HG03095 (cell line): Measurements from ENCODE around the gene C1orf232.
A peak's percentile ranks its signal among the peaks of the same experiment; 100 is the strongest.

Experiments
- ATAC-seq: cut with Tn5 transposase; IDR thresholded peaks from one replicate; pipeline ENCODE4 v1.9.1; 2021; ENCODE audit warnings: moderate library complexity; ENCODE audit not compliant: unreplicated experiment

C1orf232 gene

GRCh38 chr1:26180010-26180506 is 11.3 kb upstream of the C1orf232 start:
- ATAC-seq = no peak

DNA sequence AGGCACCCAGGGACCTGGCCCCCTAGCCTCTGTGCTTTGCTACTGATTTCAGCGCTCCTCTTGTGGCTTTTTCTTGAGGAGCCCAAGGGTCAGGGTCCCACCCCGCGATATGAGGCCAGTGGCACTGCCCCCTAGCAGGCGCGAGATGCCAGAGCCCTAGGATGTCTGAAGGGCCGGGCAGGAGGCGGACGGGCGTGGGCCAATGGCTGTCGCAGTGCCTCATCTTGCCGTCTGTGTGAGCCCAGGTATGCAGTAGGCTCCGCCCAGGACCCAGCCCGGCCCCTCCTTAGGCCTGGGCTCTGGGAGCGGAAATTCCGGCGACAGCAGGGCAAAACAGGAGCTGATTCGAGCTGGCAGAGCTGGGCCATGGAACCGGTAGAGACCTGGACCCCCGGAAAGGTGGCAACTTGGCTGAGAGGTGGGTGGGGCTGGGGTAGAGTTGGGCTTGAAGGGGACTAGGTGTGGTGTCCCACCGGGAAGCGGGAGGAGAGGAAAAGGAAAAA is 8.5 kb upstream of the C1orf232 start, which contains the start of gene CNKSR1:
Gene CNKSR1 (plus strand): TSS at position 310 of the 503 bp plus-strand sequence. CDS start 57 bp downstream, at position 367.
- no peak for ATAC-seq

DNA sequence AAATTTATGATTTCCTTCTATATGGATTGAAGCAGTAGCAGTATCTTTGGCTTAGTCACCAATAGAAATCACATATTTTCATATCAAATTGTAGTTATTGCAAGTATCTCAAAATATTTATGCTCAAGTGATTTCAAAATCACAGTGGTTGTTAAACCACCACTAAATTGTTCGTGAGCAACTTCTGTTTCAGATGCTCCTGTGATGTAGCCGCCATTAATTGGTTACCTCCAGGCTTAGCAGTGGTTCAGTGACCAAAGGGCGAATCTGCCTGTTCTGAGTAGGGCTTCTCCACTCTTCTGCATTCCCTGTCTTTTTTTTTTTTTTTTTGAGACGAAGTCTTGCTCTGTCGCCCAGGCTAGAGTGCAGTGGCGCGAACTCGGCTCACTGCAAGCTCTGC is 6.6 kb upstream of the C1orf232 start:
- no peak for ATAC-seq

DNA sequence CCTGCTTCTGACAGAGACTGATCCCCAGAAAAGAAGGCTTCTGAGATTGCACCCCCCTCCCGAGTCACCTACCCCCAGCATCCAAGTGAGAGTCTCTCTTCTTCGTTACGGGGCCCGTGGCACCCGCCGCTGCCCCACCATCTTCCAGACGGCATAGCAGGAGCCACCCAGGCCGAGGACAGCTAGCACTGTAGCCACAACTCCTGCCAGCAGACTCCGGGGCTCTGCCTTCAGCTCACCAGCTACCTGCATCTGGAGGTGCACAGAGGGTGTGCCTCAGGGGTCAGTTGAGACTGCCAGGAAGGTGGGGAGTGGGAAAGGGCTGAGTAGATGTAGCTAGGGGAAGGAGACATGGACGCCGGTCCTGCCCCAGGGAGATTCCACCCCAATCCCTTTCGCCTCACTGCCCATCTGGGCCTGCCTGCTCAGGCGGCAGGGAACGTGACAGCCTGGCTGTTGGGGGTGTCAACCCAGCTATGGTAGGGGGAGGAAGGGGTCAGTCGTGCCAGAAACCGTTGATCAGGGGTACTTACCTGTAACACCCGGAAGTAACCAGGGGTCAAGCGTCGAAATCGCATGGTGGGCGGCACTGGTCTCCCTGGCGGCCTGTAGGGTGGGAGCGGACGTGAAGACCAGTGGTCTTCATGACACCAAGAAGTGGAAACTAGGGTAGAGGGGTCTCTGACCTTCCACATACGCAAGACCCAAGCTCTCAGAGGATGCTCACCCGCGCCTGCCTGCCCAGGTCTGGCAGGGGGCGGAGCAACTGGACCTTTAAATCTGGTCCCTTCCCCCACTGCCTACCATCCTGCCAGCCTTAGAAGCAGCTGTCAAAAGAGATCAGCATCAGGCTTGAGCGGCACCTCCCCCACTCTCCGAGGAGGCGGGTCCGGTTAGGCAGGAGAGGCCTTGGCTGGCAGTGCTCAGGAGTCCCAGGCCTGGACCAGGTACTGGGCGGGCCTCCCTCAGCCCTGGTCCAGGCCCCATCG is 2.6 kb upstream of the C1orf232 start, which contains the start of gene ZNF593OS:
Gene ZNF593OS (minus strand): TSS at position 749 of the 989 bp plus-strand sequence. CDS start 171 bp downstream, at position 578.
- ATAC-seq = no peak

- ATAC-seq = no peak
These were observed 1.7 kb upstream of the C1orf232 start for GRCh38 chr1:26170472-26170821.

DNA sequence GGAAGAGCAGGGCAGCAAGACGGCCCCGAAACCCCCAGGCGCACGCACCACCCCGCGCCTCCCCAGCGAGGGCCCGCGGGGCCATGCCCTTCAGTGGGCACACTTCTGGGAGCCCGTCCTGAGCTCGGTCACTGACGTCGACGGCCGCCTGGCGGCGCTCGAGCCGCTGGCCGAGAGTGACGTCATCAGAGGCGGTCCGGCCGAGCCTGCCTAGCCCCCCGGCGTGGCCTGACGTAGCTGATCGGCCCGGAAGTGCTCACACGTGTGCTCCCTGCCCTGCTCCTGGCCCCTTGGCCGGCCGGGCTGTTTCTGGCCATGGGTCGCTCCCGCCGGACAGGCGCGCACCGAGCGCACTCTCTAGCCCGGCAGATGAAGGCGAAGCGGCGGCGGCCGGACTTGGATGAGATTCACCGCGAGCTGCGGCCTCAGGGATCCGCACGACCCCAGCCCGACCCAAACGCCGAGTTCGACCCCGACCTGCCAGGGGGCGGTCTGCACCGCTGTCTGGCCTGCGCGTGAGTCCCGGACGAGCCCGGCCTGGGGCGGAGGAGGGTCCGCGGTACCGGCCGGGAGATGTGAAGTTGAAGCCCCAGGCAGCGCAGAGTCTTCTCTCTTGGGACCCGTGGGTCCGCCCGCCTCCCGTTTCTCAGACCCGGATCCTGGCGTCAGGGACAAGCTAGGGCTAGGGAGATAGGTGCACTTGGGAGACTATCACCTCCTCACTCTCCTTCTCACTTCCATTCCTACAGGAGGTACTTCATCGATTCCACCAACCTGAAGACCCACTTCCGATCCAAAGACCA is 1.1 kb upstream of the C1orf232 start, which contains the start of gene ZNF593:
Gene ZNF593 (plus strand): TSS at position 240 of the 803 bp plus-strand sequence. CDS start 76 bp downstream, at position 316.
- peak; percentile 86 for ATAC-seq

DNA sequence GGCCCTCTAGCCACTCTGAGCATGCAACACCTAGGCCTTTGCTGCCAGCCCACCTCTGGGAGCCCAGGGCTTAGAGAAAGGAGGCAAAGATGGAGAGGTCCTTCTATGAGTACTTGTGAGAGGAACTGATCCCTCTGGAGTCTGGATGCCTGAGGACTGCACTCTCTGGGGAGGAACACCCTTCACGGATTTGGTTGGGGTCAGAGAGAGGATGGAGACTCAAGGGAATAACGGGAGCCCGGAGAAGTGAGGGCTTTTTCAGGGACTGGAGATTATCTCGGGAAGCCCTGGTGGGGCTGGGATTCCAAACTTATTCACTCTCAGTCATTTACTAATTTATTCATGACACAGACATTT is 413 bp upstream of the C1orf232 start:
- no peak for ATAC-seq

GRCh38 chr1:26166719-26167281 is 2.0 kb downstream of the C1orf232 start:
- no peak for ATAC-seq

- no peak for ATAC-seq
These were observed 3.6 kb downstream of the C1orf232 start for GRCh38 chr1:26164861-26165842.

- no peak for ATAC-seq
These were observed 4.5 kb downstream of the C1orf232 start for GRCh38 chr1:26164036-26164860.

GRCh38 chr1:26163684-26164035 is 5.1 kb downstream of the C1orf232 start:
- ATAC-seq = no peak

- no peak for ATAC-seq
These were observed 6.5 kb downstream of the C1orf232 start for GRCh38 chr1:26162220-26162709.

- ATAC-seq = no peak
These were observed 7.1 kb downstream of the C1orf232 start for GRCh38 chr1:26161415-26162219.

DNA sequence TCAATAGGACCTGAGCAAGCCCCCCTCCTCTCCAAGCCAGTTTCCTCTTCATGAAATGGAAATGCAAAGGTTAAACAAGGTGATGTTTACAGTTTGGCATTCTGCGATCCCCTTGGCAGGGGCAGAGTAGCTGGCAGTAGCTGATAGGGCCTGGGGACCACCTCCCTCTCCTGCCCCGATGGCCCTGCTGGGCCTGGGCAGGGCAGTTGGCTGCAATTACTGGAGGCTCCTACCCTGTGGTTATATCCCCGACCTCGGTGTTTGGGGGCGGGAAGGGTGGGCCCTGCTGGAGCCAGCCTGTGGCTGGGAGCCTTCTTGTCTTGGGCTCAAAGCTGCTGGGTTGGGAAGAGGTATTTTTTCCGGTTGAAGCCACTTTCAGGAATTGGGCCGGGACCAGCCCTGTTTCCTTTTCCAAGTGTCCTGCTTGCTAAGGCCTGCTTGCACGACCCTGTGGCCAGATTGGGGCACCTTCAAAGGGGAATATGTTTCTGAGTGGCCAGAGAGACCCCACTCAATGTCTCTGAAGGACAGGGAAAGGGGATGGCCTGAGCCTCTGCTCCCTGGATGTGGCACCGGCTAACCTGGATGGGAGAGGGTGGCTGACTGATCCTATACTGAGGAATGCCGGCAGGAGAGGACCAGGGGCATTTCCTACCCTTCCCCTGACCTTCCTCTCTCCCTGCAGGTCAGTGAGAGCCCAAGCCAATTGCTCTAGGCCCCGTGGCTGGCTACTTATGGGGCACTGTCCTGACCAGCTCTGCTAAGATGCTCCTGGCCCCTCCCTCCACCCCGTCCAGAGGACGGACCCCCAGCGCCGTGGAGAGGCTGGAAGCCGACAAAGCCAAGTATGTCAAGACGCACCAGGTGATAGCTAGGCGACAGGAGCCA is 8.0 kb downstream of the C1orf232 start:
- no peak for ATAC-seq

DNA sequence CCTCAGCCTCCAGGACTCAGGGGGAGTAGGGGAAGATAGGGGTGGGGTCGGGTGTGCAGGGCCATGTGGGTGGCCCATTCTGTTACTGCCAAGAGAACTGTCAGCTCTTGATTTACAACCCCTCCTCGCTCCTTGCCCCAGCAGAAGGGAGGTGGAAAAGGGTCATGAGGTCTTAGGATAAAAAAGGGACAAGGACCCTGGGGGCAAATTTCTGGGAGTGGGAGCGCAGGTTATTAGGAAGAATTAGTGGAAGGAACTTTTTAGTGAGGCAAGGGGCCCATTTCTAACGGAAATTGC is 9.1 kb downstream of the C1orf232 start:
- ATAC-seq = no peak

- no peak for ATAC-seq
These were observed 9.6 kb downstream of the C1orf232 start, which contains the start of gene FAM110D for GRCh38 chr1:26158908-26159742. TSS of gene FAM110D (plus strand) at chr1:26159079. CDS start at chr1:26161292, 2,213 bp downstream.
